D721Med (cell line): ENCODE data around the gene GRWD1.

Source experiments
- DNase-seq: peaks from one replicate; pipeline ENCODE4 v3.0.0; 2011; ENCODE audit warnings: low spot score; ENCODE audit not compliant: insufficient read length
- FAIRE-seq: peaks from 2 replicates; lab custom pipeline; 2011; peaks lifted over from hg19 to GRCh38; lab: Jason Lieb, UNC
- CTCF ChIP-seq: IDR thresholded peaks from 2 replicates; pipeline ENCODE4 v1.5.1; 2012; ENCODE audit warnings: mild to moderate bottlenecking, control low read depth; ENCODE audit not compliant: insufficient read depth; ENCODE audit errors: missing control alignments

The GRWD1 gene

GRCh38 chr19:48478339-48479256, 32.8 kb downstream of the GRWD1 start:
- DNase-seq (no peak), FAIRE-seq (no peak)
- TF ChIP-seq CTCF: no peak

- TF ChIP-seq CTCF: no peak
- FAIRE-seq (no peak), DNase-seq (no peak)
Measured at GRCh38 chr19:48479686-48480085, 33.9 kb downstream of the GRWD1 start.

- no peak for FAIRE-seq
- no peak for DNase-seq
- no peak for TF ChIP-seq CTCF
Measured at GRCh38 chr19:48480183-48480557, 34.4 kb downstream of the GRWD1 start.

GRCh38 chr19:48480558-48481500, 35.0 kb downstream of the GRWD1 start:
- no peak for TF ChIP-seq CTCF
- FAIRE-seq: no peak
- no peak for DNase-seq

GRCh38 chr19:48481846-48482639, 36.3 kb downstream of the GRWD1 start:
- DNase-seq: no peak
- no peak for FAIRE-seq
- TF ChIP-seq CTCF: no peak

GRCh38 chr19:48483301-48483700, 37.5 kb downstream of the GRWD1 start:
- FAIRE-seq (no peak), DNase-seq (no peak)
- no peak for TF ChIP-seq CTCF
